Stimulated activated CD8-positive, alpha-beta memory T cell treated with anti-CD3 and anti-CD28 coated beads, Interleukin-15, amount 100 ng/mL, for 48 hours (primary cell): ENCODE data around the gene EFCAB8.

Source experiments
- DNase-seq, 2 donors: peaks; one replicate each; pipeline ENCODE4 v3.0.0-alpha.2; 2020; ENCODE audit warnings: low read depth in 2 of 2

The EFCAB8 gene

GRCh38 chr20:32986331-32986966, 127.7 kb downstream of the EFCAB8 start:
- DNase-seq = no peak

- DNase-seq = no peak
Observed at GRCh38 chr20:32987044-32987825, 128.5 kb downstream of the EFCAB8 start.

GRCh38 chr20:32988008-32988407, 129.3 kb downstream of the EFCAB8 start:
- DNase-seq = no peak

GRCh38 chr20:32989507-32990283, 131.0 kb downstream of the EFCAB8 start:
- DNase-seq = no peak

- no peak for DNase-seq
Observed at GRCh38 chr20:32990426-32990825, 131.7 kb downstream of the EFCAB8 start.

- no peak for DNase-seq
Observed at GRCh38 chr20:32991383-32991782, 132.7 kb downstream of the EFCAB8 start.

- DNase-seq = no peak
Observed at GRCh38 chr20:32991792-32992641, 133.3 kb downstream of the EFCAB8 start.

GRCh38 chr20:32993496-32994050, 134.8 kb downstream of the EFCAB8 start:
- no peak for DNase-seq

- DNase-seq = no peak
Observed at GRCh38 chr20:32995802-32996201, 137.1 kb downstream of the EFCAB8 start.

- DNase-seq = no peak
Observed at GRCh38 chr20:32997431-32997830, 138.7 kb downstream of the EFCAB8 start.

GRCh38 chr20:32999603-33000250, 141.0 kb downstream of the EFCAB8 start:
- no peak for DNase-seq

GRCh38 chr20:33000802-33001466, 142.2 kb downstream of the EFCAB8 start:
- no peak for DNase-seq

- no peak for DNase-seq
Observed at GRCh38 chr20:33002087-33002808, 143.5 kb downstream of the EFCAB8 start.

- DNase-seq = no peak
Observed at GRCh38 chr20:33004141-33004751, 145.5 kb downstream of the EFCAB8 start, which contains the start of gene SUN5. Gene SUN5 (minus strand): TSS chr20:33004433. CDS start chr20:33004340, 93 bp downstream.

GRCh38 chr20:33005132-33005566, 146.4 kb downstream of the EFCAB8 start:
- no peak for DNase-seq

GRCh38 chr20:33005908-33006775, 147.4 kb downstream of the EFCAB8 start:
- no peak for DNase-seq

- no peak for DNase-seq
Observed at GRCh38 chr20:33006776-33007375, 148.2 kb downstream of the EFCAB8 start.
